Sigmoid colon (tissue), 4 donors: ENCODE measurements around the gene RAB26.

ENCODE experiments used
- CTCF ChIP-seq, 4 experiments: fragments of 450-650 bp in 3 of 4; fragments of 200-600 bp in 1 of 4; IDR thresholded peaks; one replicate each; pipeline ENCODE4 v1.5.1; 2016 to 2019; ENCODE audit warnings: antibody characterized with exemption in 4 of 4, mild to moderate bottlenecking in 3 of 4, moderate library complexity in 2 of 4
- EP300 ChIP-seq, 4 donors: sonication (generic); formaldehyde crosslinking; IDR thresholded peaks; one replicate each; pipeline ENCODE4 v1.6.1; 2017; ENCODE audit warnings: antibody characterized with exemption in 4 of 4
- POLR2A ChIP-seq, 2 donors: fragments of 450-650 bp; IDR thresholded peaks; one replicate each; pipeline ENCODE4 v1.6.1; 2016; ENCODE audit warnings: antibody characterized with exemption in 2 of 2, mild to moderate bottlenecking in 2 of 2, moderate library complexity in 2 of 2
- POLR2AphosphoS5 ChIP-seq, 4 donors: sonication (generic); formaldehyde crosslinking; IDR thresholded peaks; one replicate each; pipeline ENCODE4 v1.6.1; 2017; ENCODE audit warnings: antibody characterized with exemption in 4 of 4

- TF ChIP-seq CTCF (IDR thresholded peaks at IDR 0.05) (no peak), EP300 (IDR thresholded peaks at IDR 0.05) (no peak), POLR2A (IDR thresholded peaks at IDR 0.05) (no peak), POLR2AphosphoS5 (IDR thresholded peaks at IDR 0.05) (no peak)
Observed at GRCh38 chr16:2150418-2151187, 2.2 kb downstream of the RAB26 start.
